SK-N-SH treated with all-trans-retinoic acid at 6 μM for 48 hours (cell line): ENCODE results near the gene COG6.

Source experiments
- BACH2 ChIP-seq: fragments of 250-450 bp; sonication (Bioruptor Pico); IDR thresholded peaks from 2 replicates; pipeline ENCODE4 v1.9.0; 2021; ENCODE audit warnings: mild to moderate bottlenecking, borderline replicate concordance
- ESRRG ChIP-seq: fragments of 250-450 bp; sonication (Bioruptor Pico); IDR thresholded peaks from 2 replicates; pipeline ENCODE4 v1.6.1; 2021; ENCODE audit warnings: mild to moderate bottlenecking
- OSR1 ChIP-seq: fragments of 250-450 bp; sonication (Bioruptor Pico); IDR thresholded peaks from 2 replicates; pipeline ENCODE4 v1.8.0; 2022; ENCODE audit warnings: moderate library complexity, mild to moderate bottlenecking, inconsistent platforms
- RARB ChIP-seq: fragments of 250-450 bp; sonication (Bioruptor Pico); IDR thresholded peaks from 2 replicates; pipeline ENCODE4 v1.8.0; 2021; ENCODE audit warnings: mild to moderate bottlenecking, moderate library complexity
- TOX ChIP-seq: fragments of 250-450 bp; sonication (Bioruptor Pico); IDR thresholded peaks from 2 replicates; pipeline ENCODE4 v1.8.0; 2021; ENCODE audit warnings: mild to moderate bottlenecking, moderate library complexity, borderline replicate concordance
- ZC3H10 ChIP-seq: fragments of 250-450 bp; sonication (Bioruptor Pico); IDR thresholded peaks from 2 replicates; pipeline ENCODE4 v1.5.1; 2021; ENCODE audit warnings: mild to moderate bottlenecking, moderate library complexity
- ZFP3 ChIP-seq: fragments of 250-450 bp; sonication (Bioruptor Pico); IDR thresholded peaks from 2 replicates; pipeline ENCODE4 v1.5.0; 2020; ENCODE audit warnings: mild to moderate bottlenecking, moderate library complexity
- ZFP30 ChIP-seq: fragments of 450-650 bp; formaldehyde crosslinking; IDR thresholded peaks from 2 replicates; pipeline ENCODE4 v1.5.0; 2022; ENCODE audit warnings: mild to moderate bottlenecking, moderate library complexity
- TF ChIP-seq, protein P1 (sequence below): fragments of 250-450 bp; sonication (Bioruptor Pico); IDR thresholded peaks from 2 replicates; pipeline ENCODE4 v1.5.0; 2020; ENCODE audit warnings: mild to moderate bottlenecking, moderate library complexity
- TF ChIP-seq, protein P2 (sequence below): fragments of 250-450 bp; sonication (Bioruptor Pico); IDR thresholded peaks from 2 replicates; pipeline ENCODE4 v1.8.0; 2021; ENCODE audit warnings: low read depth, mild to moderate bottlenecking, moderate library complexity, borderline replicate concordance
- TF ChIP-seq, protein P3 (sequence below): fragments of 250-450 bp; sonication (Bioruptor Pico); IDR thresholded peaks from 2 replicates; pipeline ENCODE4 v1.8.0; 2020; ENCODE audit warnings: mild to moderate bottlenecking, moderate library complexity, borderline replicate concordance

DNA sequence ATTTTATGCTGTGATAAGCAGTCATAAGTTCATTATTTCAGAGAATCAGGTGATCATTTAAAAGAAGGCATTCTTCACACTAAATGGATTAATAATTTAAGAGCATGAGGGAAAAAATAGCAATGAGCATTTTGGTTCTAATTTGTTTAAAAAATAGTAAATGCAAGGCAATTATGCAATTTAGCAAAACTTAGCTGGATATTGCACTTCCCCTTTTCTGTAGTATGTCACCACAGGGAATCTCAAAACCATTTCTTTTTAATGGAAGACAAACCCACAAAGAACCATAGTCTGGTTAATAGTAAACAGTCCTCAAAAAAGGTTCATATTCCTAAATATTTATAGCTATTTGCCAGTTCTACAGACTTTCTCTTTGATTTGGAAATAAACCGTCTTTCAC, 30.2 kb downstream of the COG6 start:
- no peak for TF ChIP-seq ESRRG (CRISPR knock-in tag)
- TF ChIP-seq, protein P1, sequence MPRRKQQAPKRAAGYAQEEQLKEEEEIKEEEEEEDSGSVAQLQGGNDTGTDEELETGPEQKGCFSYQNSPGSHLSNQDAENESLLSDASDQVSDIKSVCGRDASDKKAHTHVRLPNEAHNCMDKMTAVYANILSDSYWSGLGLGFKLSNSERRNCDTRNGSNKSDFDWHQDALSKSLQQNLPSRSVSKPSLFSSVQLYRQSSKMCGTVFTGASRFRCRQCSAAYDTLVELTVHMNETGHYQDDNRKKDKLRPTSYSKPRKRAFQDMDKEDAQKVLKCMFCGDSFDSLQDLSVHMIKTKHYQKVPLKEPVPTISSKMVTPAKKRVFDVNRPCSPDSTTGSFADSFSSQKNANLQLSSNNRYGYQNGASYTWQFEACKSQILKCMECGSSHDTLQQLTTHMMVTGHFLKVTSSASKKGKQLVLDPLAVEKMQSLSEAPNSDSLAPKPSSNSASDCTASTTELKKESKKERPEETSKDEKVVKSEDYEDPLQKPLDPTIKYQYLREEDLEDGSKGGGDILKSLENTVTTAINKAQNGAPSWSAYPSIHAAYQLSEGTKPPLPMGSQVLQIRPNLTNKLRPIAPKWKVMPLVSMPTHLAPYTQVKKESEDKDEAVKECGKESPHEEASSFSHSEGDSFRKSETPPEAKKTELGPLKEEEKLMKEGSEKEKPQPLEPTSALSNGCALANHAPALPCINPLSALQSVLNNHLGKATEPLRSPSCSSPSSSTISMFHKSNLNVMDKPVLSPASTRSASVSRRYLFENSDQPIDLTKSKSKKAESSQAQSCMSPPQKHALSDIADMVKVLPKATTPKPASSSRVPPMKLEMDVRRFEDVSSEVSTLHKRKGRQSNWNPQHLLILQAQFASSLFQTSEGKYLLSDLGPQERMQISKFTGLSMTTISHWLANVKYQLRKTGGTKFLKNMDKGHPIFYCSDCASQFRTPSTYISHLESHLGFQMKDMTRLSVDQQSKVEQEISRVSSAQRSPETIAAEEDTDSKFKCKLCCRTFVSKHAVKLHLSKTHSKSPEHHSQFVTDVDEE (CRISPR knock-in tag): no peak
- no peak for TF ChIP-seq ZFP3 (CRISPR knock-in tag)
- no peak for TF ChIP-seq ZC3H10 (CRISPR knock-in tag)
- TF ChIP-seq ZFP30 (CRISPR knock-in tag): no peak
- TF ChIP-seq, protein P2, sequence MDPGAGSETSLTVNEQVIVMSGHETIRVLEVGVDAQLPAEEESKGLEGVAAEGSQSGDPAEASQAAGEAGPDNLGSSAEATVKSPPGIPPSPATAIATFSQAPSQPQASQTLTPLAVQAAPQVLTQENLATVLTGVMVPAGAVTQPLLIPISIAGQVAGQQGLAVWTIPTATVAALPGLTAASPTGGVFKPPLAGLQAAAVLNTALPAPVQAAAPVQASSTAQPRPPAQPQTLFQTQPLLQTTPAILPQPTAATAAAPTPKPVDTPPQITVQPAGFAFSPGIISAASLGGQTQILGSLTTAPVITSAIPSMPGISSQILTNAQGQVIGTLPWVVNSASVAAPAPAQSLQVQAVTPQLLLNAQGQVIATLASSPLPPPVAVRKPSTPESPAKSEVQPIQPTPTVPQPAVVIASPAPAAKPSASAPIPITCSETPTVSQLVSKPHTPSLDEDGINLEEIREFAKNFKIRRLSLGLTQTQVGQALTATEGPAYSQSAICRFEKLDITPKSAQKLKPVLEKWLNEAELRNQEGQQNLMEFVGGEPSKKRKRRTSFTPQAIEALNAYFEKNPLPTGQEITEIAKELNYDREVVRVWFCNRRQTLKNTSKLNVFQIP: no peak
- TF ChIP-seq, protein P3, sequence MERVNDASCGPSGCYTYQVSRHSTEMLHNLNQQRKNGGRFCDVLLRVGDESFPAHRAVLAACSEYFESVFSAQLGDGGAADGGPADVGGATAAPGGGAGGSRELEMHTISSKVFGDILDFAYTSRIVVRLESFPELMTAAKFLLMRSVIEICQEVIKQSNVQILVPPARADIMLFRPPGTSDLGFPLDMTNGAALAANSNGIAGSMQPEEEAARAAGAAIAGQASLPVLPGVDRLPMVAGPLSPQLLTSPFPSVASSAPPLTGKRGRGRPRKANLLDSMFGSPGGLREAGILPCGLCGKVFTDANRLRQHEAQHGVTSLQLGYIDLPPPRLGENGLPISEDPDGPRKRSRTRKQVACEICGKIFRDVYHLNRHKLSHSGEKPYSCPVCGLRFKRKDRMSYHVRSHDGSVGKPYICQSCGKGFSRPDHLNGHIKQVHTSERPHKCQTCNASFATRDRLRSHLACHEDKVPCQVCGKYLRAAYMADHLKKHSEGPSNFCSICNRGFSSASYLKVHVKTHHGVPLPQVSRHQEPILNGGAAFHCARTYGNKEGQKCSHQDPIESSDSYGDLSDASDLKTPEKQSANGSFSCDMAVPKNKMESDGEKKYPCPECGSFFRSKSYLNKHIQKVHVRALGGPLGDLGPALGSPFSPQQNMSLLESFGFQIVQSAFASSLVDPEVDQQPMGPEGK (CRISPR knock-in tag): no peak
- TF ChIP-seq TOX (CRISPR knock-in tag): no peak
- TF ChIP-seq OSR1 (CRISPR knock-in tag): no peak
- TF ChIP-seq BACH2 (CRISPR knock-in tag): no peak
- no peak for TF ChIP-seq RARB (CRISPR knock-in tag)
